DND-41 (cell line): ENCODE results near the gene RPH3AL.
"Not testable (repeated sequence)": the region's sequence is repeated elsewhere in the genome, so short reads cannot be mapped to it uniquely, and the experiment has no call there.

Source experiments
- ATAC-seq: fragments of 200-7000 bp; cut with Tn5 transposase; 3 replicates; pipeline ENCODE4 v1.9.1; 2021; ENCODE audit warnings: low read depth; ENCODE audit not compliant: insufficient read depth
- DNase-seq: peaks from one replicate; pipeline ENCODE4 v3.0.0-alpha.2; 2020
- H2AFZ ChIP-seq: 2 replicates; pipeline ENCODE4 v1.6.0; 2012; ENCODE audit warnings: low read depth, low read length
- H3K27ac ChIP-seq: 2 replicates; pipeline ENCODE4 v1.5.1; 2012; ENCODE audit warnings: low read length, inconsistent platforms
- H3K27me3 ChIP-seq: fragments of 200-600 bp; sonication (generic); 2 replicates; pipeline ENCODE4 v1.6.0; 2012; ENCODE audit warnings: low read length, mild to moderate bottlenecking, inconsistent platforms; ENCODE audit not compliant: insufficient read depth, poor library complexity
- H3K36me3 ChIP-seq: 2 replicates; pipeline ENCODE4 v1.5.1; 2012; ENCODE audit warnings: low read length, inconsistent platforms; ENCODE audit not compliant: insufficient read depth
- H3K4me1 ChIP-seq: 2 replicates; pipeline ENCODE4 v1.5.1; 2012; ENCODE audit warnings: mild to moderate bottlenecking, low read length; ENCODE audit not compliant: insufficient read depth
- H3K4me2 ChIP-seq: 2 replicates; pipeline ENCODE4 v1.6.0; 2012; ENCODE audit warnings: mild to moderate bottlenecking, moderate library complexity, low read length, inconsistent platforms; ENCODE audit not compliant: insufficient read depth
- H3K4me3 ChIP-seq, 2 experiments: fragments of 200-600 bp in 1 of 2; shearing (Covaris generic) in 1 of 2; 2 replicates each; pipeline ENCODE4 v1.5.1; 2012 to 2016; ENCODE audit warnings: inconsistent platforms in 2 of 2, low read length in 2 of 2, mild to moderate bottlenecking in 2 of 2, low read depth in 1 of 2, moderate library complexity in 1 of 2
- H3K79me2 ChIP-seq: 2 replicates; pipeline ENCODE4 v1.6.0; 2012; ENCODE audit warnings: low read length, inconsistent platforms; ENCODE audit not compliant: insufficient read depth
- H3K9ac ChIP-seq: 2 replicates; pipeline ENCODE4 v1.6.0; 2012; ENCODE audit warnings: low read depth, mild to moderate bottlenecking, inconsistent platforms, low read length, moderate library complexity
- H3K9me3 ChIP-seq: 2 replicates; pipeline ENCODE4 v1.5.1; 2012; ENCODE audit warnings: low read length, moderate library complexity, mild to moderate bottlenecking, inconsistent platforms; ENCODE audit not compliant: insufficient read depth, severe bottlenecking
- H4K20me1 ChIP-seq: 2 replicates; pipeline ENCODE4 v1.6.0; 2012; ENCODE audit warnings: low read length; ENCODE audit not compliant: insufficient read depth
- CTCF ChIP-seq: IDR thresholded peaks from 2 replicates; pipeline ENCODE4 v1.5.1; 2012; ENCODE audit warnings: borderline replicate concordance, low read length, moderate library complexity, mild to moderate bottlenecking; ENCODE audit not compliant: poor library complexity, severe bottlenecking; ENCODE audit errors: extremely low read depth
- EZH2 ChIP-seq: IDR thresholded peaks from 3 replicates; pipeline ENCODE4 v1.6.1; 2012; ENCODE audit warnings: borderline replicate concordance, low read depth, mild to moderate bottlenecking, moderate library complexity, low read length, inconsistent platforms; ENCODE audit not compliant: severe bottlenecking

RPH3AL gene

DNA sequence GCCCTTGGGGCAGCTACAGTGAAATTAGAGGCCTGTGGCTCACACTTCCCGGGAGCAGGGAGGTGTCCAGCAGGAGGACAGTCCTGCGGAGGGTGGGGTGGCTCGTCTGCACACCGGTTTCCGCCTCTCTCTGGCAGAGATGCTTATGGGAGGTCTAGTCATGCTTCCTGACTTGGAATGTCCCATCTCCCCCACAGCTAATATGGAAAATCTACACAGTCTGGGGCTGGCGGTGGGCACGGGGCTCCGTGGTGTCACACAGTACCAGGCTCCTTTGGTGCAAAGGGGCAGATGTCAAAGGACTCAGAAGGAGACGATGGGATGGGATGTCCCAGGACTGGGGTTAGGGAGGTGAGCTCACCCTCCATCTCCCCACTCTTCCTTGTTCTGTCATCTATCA, 127.1 kb downstream of the RPH3AL start:
- Histone ChIP-seq H3K36me3 (no peaks in the 10 kb centered on the region), H3K9ac (no peak overlapping the region), H3K4me2 (no peak overlapping the region), H3K79me2 (no peaks in the 10 kb centered on the region), H3K4me1 (no peaks in the 10 kb centered on the region), H3K9me3 (no peaks in the 10 kb centered on the region), H3K27ac (no peak overlapping the region), H3K27me3 (no peaks in the 10 kb centered on the region), H4K20me1 (peaks cover 4% of the 10 kb centered on the region), H3K4me3 (no peak overlapping the region), H2AFZ (no peak overlapping the region)
- no peak for ATAC-seq
- no peak for DNase-seq
- TF ChIP-seq CTCF: no peak
- no peak for TF ChIP-seq EZH2

GRCh38 chr17:224576-224975, 128.0 kb downstream of the RPH3AL start:
- H3K9ac ChIP-seq, H3K4me1 ChIP-seq, H3K4me3 ChIP-seq, H3K79me2 ChIP-seq, H3K9me3 ChIP-seq, H2AFZ ChIP-seq, H3K4me2 ChIP-seq, H3K27me3 ChIP-seq, H3K36me3 ChIP-seq, DNase-seq, H3K27ac ChIP-seq, H4K20me1 ChIP-seq, ATAC-seq: not testable (repeated sequence)

DNA sequence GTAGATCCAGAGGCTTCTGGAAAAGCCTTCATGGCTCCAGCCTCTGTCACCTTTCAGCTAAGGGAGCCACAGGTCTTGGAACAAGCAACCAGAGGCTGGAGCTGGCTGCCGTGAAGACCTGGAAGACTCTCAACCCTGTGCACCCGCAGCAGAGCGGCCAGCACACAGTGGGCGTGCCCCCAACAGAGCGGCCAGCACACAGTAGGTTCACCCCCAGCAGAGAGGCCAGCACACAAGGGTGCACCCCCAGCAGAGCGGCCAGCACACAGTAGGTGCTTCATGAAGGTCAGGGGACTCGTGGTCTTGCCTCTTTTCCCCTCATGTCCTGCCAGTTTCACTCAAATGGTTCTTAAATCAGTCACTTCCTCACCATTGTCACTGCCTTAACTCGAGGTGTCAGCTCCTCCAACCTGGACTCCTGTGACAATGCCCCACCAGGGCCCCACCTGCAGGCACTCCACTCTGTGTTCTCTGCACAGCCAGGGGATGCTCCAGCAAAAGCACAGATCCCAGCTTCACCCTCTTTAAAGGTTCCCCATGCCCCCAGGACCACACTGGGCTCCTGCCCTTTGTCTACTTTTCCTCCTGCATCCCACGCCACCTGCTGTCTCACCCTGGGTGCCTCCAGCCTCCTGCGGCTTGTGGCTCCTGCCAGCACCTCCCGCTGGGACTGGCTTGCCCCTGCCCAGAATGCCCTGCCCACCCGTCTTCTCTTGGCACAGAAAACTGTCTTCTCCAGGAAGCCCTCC, 128.7 kb downstream of the RPH3AL start:
- no peaks in the 10 kb centered on the region for H3K9me3 ChIP-seq
- ATAC-seq (no peak), DNase-seq (no peak)
- TF ChIP-seq CTCF (no peak), EZH2 (no peak)
- no peak overlapping the region for H3K27ac ChIP-seq
- H2AFZ ChIP-seq: no peak overlapping the region
- no peaks in the 10 kb centered on the region for H3K27me3 ChIP-seq
- no peak overlapping the region for H3K4me3 ChIP-seq
- no peaks in the 10 kb centered on the region; the same call in 1 of the 2 replicates for H4K20me1 ChIP-seq
- no peak overlapping the region for H3K4me2 ChIP-seq
- H3K79me2 ChIP-seq: no peaks in the 10 kb centered on the region
- H3K9ac ChIP-seq: no peak overlapping the region
- H3K4me1 ChIP-seq: no peaks in the 10 kb centered on the region
- H3K36me3 ChIP-seq: no peaks in the 10 kb centered on the region

- Histone ChIP-seq H3K4me3 (no peak overlapping the region), H3K27me3 (no peaks in the 10 kb centered on the region), H3K27ac (no peak overlapping the region), H3K4me2 (no peak overlapping the region), H4K20me1 (no peaks in the 10 kb centered on the region; the same call in 1 of the 2 replicates), H3K36me3 (no peaks in the 10 kb centered on the region), H3K9ac (no peak overlapping the region), H2AFZ (no peak overlapping the region), H3K4me1 (no peaks in the 10 kb centered on the region), H3K79me2 (no peaks in the 10 kb centered on the region), H3K9me3 (no peaks in the 10 kb centered on the region)
- ATAC-seq (no peak), DNase-seq (no peak)
- TF ChIP-seq CTCF (no peak), EZH2 (no peak)
These were observed 130.4 kb downstream of the RPH3AL start for GRCh38 chr17:222172-222571.
